DMS114 treated with DMSO at 0.1 percent for 48 hours (cell line): ENCODE results near the gene HAP1.
"Not testable (repeated sequence)": the region's sequence is repeated elsewhere in the genome, so short reads cannot be mapped to it uniquely, and the experiment has no call there.

Experiments
- DNase-seq: peaks from one replicate; lab custom pipeline; 2025; ENCODE audit not compliant: unreplicated experiment; lab: John Stamatoyannopoulos, UW

HAP1 gene

GRCh38 chr17:41734139-41734948 lies at the start of gene HAP1:
TSS of gene HAP1 (minus strand) at chr17:41734643. CDS start at chr17:41734634, 9 bp downstream.
- peak; percentile 23 for DNase-seq

- no peak for DNase-seq
Observed at GRCh38 chr17:41782142-41782541, 47.7 kb upstream of the HAP1 start.

GRCh38 chr17:41781404-41782110 lies 47.1 kb upstream of the HAP1 start:
- no peak for DNase-seq

GRCh38 chr17:41779954-41780353 lies 45.5 kb upstream of the HAP1 start:
- DNase-seq: no peak

GRCh38 chr17:41777574-41778188 lies 43.2 kb upstream of the HAP1 start:
- DNase-seq: no peak

- no peak for DNase-seq
Observed at GRCh38 chr17:41777157-41777573, 42.7 kb upstream of the HAP1 start.

GRCh38 chr17:41776262-41776900 lies 41.9 kb upstream of the HAP1 start:
- not testable (repeated sequence) for DNase-seq

GRCh38 chr17:41775394-41776226 lies 41.2 kb upstream of the HAP1 start:
- no peak for DNase-seq

GRCh38 chr17:41773731-41774193 lies 39.3 kb upstream of the HAP1 start:
- no peak for DNase-seq

- DNase-seq: no peak
Observed at GRCh38 chr17:41773190-41773588, 38.7 kb upstream of the HAP1 start.

GRCh38 chr17:41772586-41773189 lies 38.2 kb upstream of the HAP1 start:
- DNase-seq: no peak

GRCh38 chr17:41772218-41772585 lies 37.8 kb upstream of the HAP1 start:
- no peak for DNase-seq

GRCh38 chr17:41771389-41772206 lies 37.2 kb upstream of the HAP1 start:
- DNase-seq: no peak

GRCh38 chr17:41769985-41770384 lies 35.5 kb upstream of the HAP1 start:
- DNase-seq: no peak

- no peak for DNase-seq
Observed at GRCh38 chr17:41769346-41769862, 35.0 kb upstream of the HAP1 start.

- no peak for DNase-seq
Observed at GRCh38 chr17:41768682-41769288, 34.3 kb upstream of the HAP1 start.

- no peak for DNase-seq
Observed at GRCh38 chr17:41767324-41768042, 33.0 kb upstream of the HAP1 start.

- no peak for DNase-seq
Observed at GRCh38 chr17:41766135-41766534, 31.7 kb upstream of the HAP1 start.
